ENCODE measurements around the gene MAST4. TPM values are rescaled to one million over a fixed set of nuclear protein-coding genes. Genes with fewer than 3 reads are reported as not detected.

The MAST4 gene
- polyA plus RNA-seq, 1 experiment, result 11.6 TPM

DNA sequence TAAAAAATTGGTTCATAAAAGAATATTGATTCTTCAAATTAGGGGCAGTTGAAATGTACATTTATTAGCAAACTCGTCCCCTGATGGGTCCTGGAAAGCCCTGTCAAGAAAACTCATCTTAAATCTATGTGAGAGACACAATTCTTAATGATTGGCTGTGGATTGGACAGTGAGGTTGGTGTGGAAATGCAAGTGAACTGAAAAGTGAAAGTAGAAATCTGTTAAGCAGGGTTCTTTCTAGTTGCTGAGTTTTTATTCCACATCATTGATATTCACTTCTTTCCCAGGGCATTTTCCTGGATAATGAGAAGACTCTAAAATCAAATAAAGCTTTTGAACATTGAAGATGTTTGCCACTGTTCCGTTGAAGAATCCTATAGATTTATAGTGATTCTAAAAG, 292.4 kb downstream of the MAST4 start:
- TF ChIP-seq, protein P1, sequence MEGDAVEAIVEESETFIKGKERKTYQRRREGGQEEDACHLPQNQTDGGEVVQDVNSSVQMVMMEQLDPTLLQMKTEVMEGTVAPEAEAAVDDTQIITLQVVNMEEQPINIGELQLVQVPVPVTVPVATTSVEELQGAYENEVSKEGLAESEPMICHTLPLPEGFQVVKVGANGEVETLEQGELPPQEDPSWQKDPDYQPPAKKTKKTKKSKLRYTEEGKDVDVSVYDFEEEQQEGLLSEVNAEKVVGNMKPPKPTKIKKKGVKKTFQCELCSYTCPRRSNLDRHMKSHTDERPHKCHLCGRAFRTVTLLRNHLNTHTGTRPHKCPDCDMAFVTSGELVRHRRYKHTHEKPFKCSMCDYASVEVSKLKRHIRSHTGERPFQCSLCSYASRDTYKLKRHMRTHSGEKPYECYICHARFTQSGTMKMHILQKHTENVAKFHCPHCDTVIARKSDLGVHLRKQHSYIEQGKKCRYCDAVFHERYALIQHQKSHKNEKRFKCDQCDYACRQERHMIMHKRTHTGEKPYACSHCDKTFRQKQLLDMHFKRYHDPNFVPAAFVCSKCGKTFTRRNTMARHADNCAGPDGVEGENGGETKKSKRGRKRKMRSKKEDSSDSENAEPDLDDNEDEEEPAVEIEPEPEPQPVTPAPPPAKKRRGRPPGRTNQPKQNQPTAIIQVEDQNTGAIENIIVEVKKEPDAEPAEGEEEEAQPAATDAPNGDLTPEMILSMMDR (IDR thresholded peaks at IDR 0.05; ENCODE audit: low read depth, low read length), result no peak
- CTCF ChIA-PET, result interaction anchor here (1.2 kb wide), 1 partner anchor 75 kb away, joined by 6 read pairs; no protein-coding TSS in a partner anchor
- H3K27me3 ChIP-seq (ENCODE audit: control insufficient read depth, insufficient read depth, low read length), result no peaks in the 10 kb centered on the region
- POLR2A ChIA-PET, result no interaction called here
- DNase-seq (ENCODE audit: low read depth, low spot score), result no peak
- H3K4me3 ChIP-seq (ENCODE audit: low read depth, low read length), result no peak overlapping the region
- H3K9me3 ChIP-seq (ENCODE audit: control insufficient read depth, insufficient read depth, low read length), result no peaks in the 10 kb centered on the region
- H3K27ac ChIP-seq (ENCODE audit: low read depth, low read length), result no peak overlapping the region

DNA sequence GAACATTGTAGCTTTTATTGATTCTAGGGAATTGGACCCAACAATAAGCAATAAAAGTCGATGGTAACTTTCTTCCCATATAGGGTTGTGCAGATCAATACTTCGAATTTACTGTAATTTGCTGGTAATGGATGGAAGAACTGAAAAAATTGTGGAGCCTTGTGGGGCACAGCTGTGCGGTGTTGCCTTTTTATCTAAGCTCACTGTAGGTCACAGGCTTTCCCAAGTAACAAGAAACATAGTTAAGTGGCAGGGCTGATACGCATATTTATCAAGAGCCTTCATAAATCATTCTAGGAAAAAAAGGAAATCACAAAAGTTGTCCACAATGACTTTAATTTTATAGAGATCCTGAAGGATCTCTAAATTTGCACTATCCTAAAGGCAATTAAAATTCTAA, 292.9 kb downstream of the MAST4 start:
- POLR2A ChIA-PET, result no interaction called here
- CTCF ChIA-PET, result interaction anchor here (1.2 kb wide), 1 partner anchor 75 kb away, joined by 6 read pairs; no protein-coding TSS in a partner anchor
- H3K27ac ChIP-seq (ENCODE audit: low read depth, low read length), result no peak overlapping the region
- TF ChIP-seq, protein P1 (IDR thresholded peaks at IDR 0.05; ENCODE audit: low read depth, low read length), result no peak
- no peak overlapping the region for H3K4me3 ChIP-seq (ENCODE audit: low read depth, low read length)
- DNase-seq (ENCODE audit: low read depth, low spot score), result no peak
- H3K27me3 ChIP-seq (ENCODE audit: control insufficient read depth, insufficient read depth, low read length), result no peaks in the 10 kb centered on the region
- no peaks in the 10 kb centered on the region for H3K9me3 ChIP-seq (ENCODE audit: control insufficient read depth, insufficient read depth, low read length)

DNA sequence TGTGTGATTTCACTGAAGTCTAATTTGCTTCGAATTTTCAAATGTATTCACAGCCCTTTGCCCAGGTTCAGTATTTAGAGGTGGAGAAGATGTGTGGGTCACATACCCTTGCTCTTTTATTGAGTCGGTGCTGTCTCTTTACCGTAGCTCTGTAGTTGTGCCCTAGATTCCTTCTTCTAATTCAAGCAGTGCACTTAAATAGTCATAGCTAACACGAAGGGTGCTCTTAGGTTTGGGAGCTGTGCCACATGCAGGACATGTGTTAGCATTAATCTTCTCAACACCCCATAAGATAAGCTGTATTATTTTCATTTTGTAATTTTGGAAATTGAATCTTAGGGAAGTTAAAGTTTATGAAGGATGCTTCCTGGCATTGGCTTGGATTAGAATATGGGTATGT, 293.3 kb downstream of the MAST4 start:
- POLR2A ChIA-PET, result no interaction called here

DNA sequence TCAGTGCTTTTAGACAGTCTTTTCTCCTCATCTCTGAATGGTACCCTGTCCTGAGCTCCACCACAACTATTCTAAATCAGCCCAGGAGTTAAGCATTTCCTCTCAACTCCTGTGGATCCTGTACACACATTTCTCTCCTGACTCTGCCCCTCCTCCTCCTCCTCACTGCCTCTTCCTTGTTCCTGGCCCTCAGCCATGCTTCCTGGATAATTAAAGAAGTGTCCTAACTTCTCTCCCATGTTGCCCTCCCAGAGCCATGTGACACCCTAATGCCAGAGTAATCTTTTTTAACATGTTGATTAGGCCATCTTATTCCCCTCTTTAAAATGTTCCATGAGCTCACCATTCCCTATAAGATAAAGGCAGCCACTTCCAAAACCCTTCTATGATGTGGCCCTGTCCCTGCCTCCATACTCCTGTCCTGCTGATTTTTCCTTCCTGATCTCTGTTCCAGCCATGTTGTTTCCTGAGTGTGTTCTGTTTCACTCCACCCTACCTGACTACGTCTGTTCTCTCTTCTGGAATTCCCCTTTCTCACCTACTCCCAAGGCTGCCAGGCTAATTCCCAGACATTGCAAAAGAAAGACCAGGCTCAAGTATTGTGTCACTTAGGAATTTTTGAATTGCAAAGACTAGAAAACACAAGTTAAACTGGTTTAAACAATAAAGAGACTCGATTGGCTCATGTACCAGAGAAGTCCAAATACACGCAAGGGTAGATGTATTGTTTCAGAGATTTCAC, 295.2 kb downstream of the MAST4 start:
- H3K27me3 ChIP-seq (ENCODE audit: control insufficient read depth, insufficient read depth, low read length), result no peaks in the 10 kb centered on the region
- ChIA-PET POLR2A (no interaction called here), CTCF (interaction anchor here (0.6 to 1.3 kb wide), 3 partner anchors 8 to 258 kb away, joined by 3 to 10 read pairs (median 4); no protein-coding TSS in a partner anchor)
- TF ChIP-seq, protein P1 (IDR thresholded peaks at IDR 0.05; ENCODE audit: low read depth, low read length), result no peak
- no peak for DNase-seq (ENCODE audit: low read depth, low spot score)
- no peak overlapping the region for H3K4me3 ChIP-seq (ENCODE audit: low read depth, low read length)
- H3K9me3 ChIP-seq (ENCODE audit: control insufficient read depth, insufficient read depth, low read length), result no peaks in the 10 kb centered on the region
- H3K27ac ChIP-seq (ENCODE audit: low read depth, low read length), result no peak overlapping the region

More for the DNA sequence above, 293.3 kb downstream of the MAST4 start:
- CTCF ChIA-PET, result interaction anchor here (0.6 to 1.2 kb wide), 3 partner anchors 9 to 320 kb away, joined by 3 to 6 read pairs (median 4); no protein-coding TSS in a partner anchor
- no peak overlapping the region for H3K4me3 ChIP-seq (ENCODE audit: low read depth, low read length)
- no peaks in the 10 kb centered on the region for H3K9me3 ChIP-seq (ENCODE audit: control insufficient read depth, insufficient read depth, low read length)
- no peaks in the 10 kb centered on the region for H3K27me3 ChIP-seq (ENCODE audit: control insufficient read depth, insufficient read depth, low read length)
- TF ChIP-seq, protein P1 (IDR thresholded peaks at IDR 0.05; ENCODE audit: low read depth, low read length), result no peak
- no peak overlapping the region for H3K27ac ChIP-seq (ENCODE audit: low read depth, low read length)
- DNase-seq (ENCODE audit: low read depth, low spot score), result no peak

DNA sequence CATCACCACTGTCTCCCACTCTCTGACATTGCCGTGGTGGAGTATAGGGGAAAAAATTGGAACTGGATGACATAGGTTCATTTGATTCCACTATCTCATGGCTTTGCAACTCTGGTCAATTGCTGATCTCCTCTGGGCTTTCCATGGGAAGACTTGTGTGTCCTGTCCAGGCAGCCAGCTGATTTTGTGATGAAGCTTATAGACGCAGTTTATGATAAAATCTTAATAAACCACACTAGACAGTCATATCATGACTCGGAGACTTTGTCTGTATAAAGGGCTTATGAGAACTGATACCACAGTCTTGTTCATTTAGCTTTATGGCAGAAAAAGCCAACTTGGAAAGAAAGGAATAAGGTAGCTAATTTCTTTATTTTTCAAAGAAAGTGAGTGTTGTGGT, 296.5 kb downstream of the MAST4 start:
- H3K27ac ChIP-seq (ENCODE audit: low read depth, low read length), result no peak overlapping the region
- POLR2A ChIA-PET, result no interaction called here
- DNase-seq (ENCODE audit: low read depth, low spot score), result no peak
- CTCF ChIA-PET, result no interaction called here
- no peak overlapping the region for H3K4me3 ChIP-seq (ENCODE audit: low read depth, low read length)
- TF ChIP-seq, protein P1 (IDR thresholded peaks at IDR 0.05; ENCODE audit: low read depth, low read length), result no peak
- H3K9me3 ChIP-seq (ENCODE audit: control insufficient read depth, insufficient read depth, low read length), result no peaks in the 10 kb centered on the region
- H3K27me3 ChIP-seq (ENCODE audit: control insufficient read depth, insufficient read depth, low read length), result no peaks in the 10 kb centered on the region
